Endothelial cell of umbilical vein (primary cell): Measurements from ENCODE around the gene VASN. TPM values are rescaled to one million over a fixed set of nuclear protein-coding genes. Genes with fewer than 3 reads are reported as not detected.

Experiments used
- BruUV-seq: library from RNA; stranded (reverse); fragments of 400-500 nt; replicated peaks from 2 replicates; lab custom pipeline; 2021; lab: Mats Ljungman, UMichigan
- CTCF ChIA-PET: fragments of 300-600, 350-600 bp; sonication (Branson Sonifier 250); formaldehyde crosslinking; loops from one replicate; lab custom pipeline; 2021; ENCODE audit warnings: antibody characterized with exemption, inconsistent platforms; lab: Charles Lee
- POLR2A ChIA-PET: fragments of 300-600, 350-600 bp; sonication (Branson Sonifier 250); formaldehyde crosslinking; loops from one replicate; lab custom pipeline; 2021; ENCODE audit warnings: antibody characterized with exemption, inconsistent platforms; lab: Charles Lee
- DNase-seq: peaks from one replicate; pipeline ENCODE4 v3.0.0-alpha.2; 2011; ENCODE audit warnings: low read depth, low spot score
- FAIRE-seq: peaks from 2 replicates; lab custom pipeline; 2011; peaks lifted over from hg19 to GRCh38; lab: Jason Lieb, UNC
- H2AFZ ChIP-seq: 2 replicates; pipeline ENCODE4 v1.6.0; 2012; ENCODE audit warnings: low read depth, low read length, control low read depth, inconsistent platforms
- H3K27ac ChIP-seq: 2 replicates; pipeline ENCODE4 v1.5.1; 2011; ENCODE audit warnings: low read depth, mild to moderate bottlenecking, control low read depth, low read length, moderate library complexity; ENCODE audit not compliant: insufficient read depth
- H3K27me3 ChIP-seq, 2 experiments: 2 replicates each; pipeline versions ENCODE4 v1.6.0 to v1.6.1; 2011; ENCODE audit warnings: low read length in 2 of 2, mixed read lengths in 1 of 2; ENCODE audit not compliant: control insufficient read depth in 2 of 2, insufficient read depth in 2 of 2
- H3K36me3 ChIP-seq, 2 experiments: 2 replicates in 1 of 2; 3 replicates in 1 of 2; pipeline ENCODE4 v1.5.1; 2011; ENCODE audit warnings: low read length in 2 of 2, mild to moderate bottlenecking in 1 of 2, moderate library complexity in 1 of 2; ENCODE audit not compliant: control insufficient read depth in 2 of 2, insufficient read depth in 2 of 2; ENCODE audit errors: extremely low read depth in 1 of 2
- H3K4me1 ChIP-seq: 3 replicates; pipeline ENCODE4 v1.5.1; 2011; ENCODE audit warnings: mild to moderate bottlenecking, low read length; ENCODE audit not compliant: control insufficient read depth, insufficient read depth; ENCODE audit errors: extremely low read depth
- H3K4me2 ChIP-seq: 2 replicates; pipeline ENCODE4 v1.6.1; 2011; ENCODE audit warnings: low read length, control low read depth, mixed read lengths; ENCODE audit not compliant: insufficient read depth
- H3K4me3 ChIP-seq, 3 experiments: fragments of 200-600 bp in 1 of 3; sonication (generic), shearing (Covaris generic) in 1 of 3; replicated peaks in 1 of 3; 2 replicates each; pipeline ENCODE4 v1.5.1; 2011 to 2016; ENCODE audit warnings: control low read depth in 3 of 3, low read length in 3 of 3, mild to moderate bottlenecking in 2 of 3, inconsistent platforms in 1 of 3, low read depth in 1 of 3, moderate library complexity in 1 of 3; ENCODE audit not compliant: insufficient read depth in 1 of 3
- H3K79me2 ChIP-seq: 2 replicates; pipeline ENCODE4 v1.6.0; 2012; ENCODE audit warnings: low read length, inconsistent platforms; ENCODE audit not compliant: control insufficient read depth, insufficient read depth
- H3K9ac ChIP-seq: replicated peaks from 2 replicates; pipeline ENCODE3; 2011; ENCODE audit warnings: low read length, control low read depth; ENCODE audit not compliant: insufficient read depth; ENCODE audit errors: extremely low read depth
- H3K9me1 ChIP-seq: replicated peaks from 3 replicates; pipeline ENCODE4 v1.6.0; 2011; ENCODE audit warnings: mild to moderate bottlenecking, low read length; ENCODE audit not compliant: control insufficient read depth, insufficient read depth; ENCODE audit errors: extremely low read depth
- H3K9me3 ChIP-seq: replicated peaks from 2 replicates; pipeline ENCODE4 v1.5.1; 2012; ENCODE audit warnings: low read length, inconsistent platforms; ENCODE audit not compliant: control insufficient read depth, insufficient read depth
- H4K20me1 ChIP-seq: replicated peaks from 2 replicates; pipeline ENCODE3; 2011; ENCODE audit warnings: mild to moderate bottlenecking, low read length; ENCODE audit not compliant: control insufficient read depth, insufficient read depth; ENCODE audit errors: extremely low read depth
- CTCF ChIP-seq, 2 donors: IDR thresholded peaks; 1 replicate in 1 of 2; 2 replicates in 1 of 2; pipeline ENCODE4 v1.5.1; 2011; ENCODE audit warnings: low read length in 2 of 2, mild to moderate bottlenecking in 2 of 2, moderate library complexity in 2 of 2, control low read depth in 1 of 2, inconsistent platforms in 1 of 2, low read depth in 1 of 2; ENCODE audit not compliant: insufficient read depth in 1 of 2; ENCODE audit errors: extremely low read depth in 1 of 2
- EZH2 ChIP-seq: IDR thresholded peaks from 2 replicates; pipeline ENCODE4 v1.6.1; 2012; ENCODE audit warnings: borderline replicate concordance, low read depth, mild to moderate bottlenecking, moderate library complexity, low read length, inconsistent platforms; ENCODE audit not compliant: severe bottlenecking
- FOS ChIP-seq: IDR thresholded peaks from 2 replicates; pipeline ENCODE4 v1.6.1; 2011; ENCODE audit warnings: mild to moderate bottlenecking, low read length, moderate library complexity, borderline replicate concordance; ENCODE audit not compliant: insufficient read depth
- GATA2 ChIP-seq: IDR thresholded peaks from 2 replicates; pipeline ENCODE4 v1.7.0; 2011; ENCODE audit warnings: low read depth, mild to moderate bottlenecking, moderate library complexity, mixed read lengths, low read length; ENCODE audit not compliant: insufficient read length, insufficient read depth
- JUN ChIP-seq: IDR thresholded peaks from 2 replicates; pipeline ENCODE4 v1.6.1; 2011; ENCODE audit warnings: borderline replicate concordance, low read depth; ENCODE audit not compliant: insufficient read length, insufficient read depth
- MAX ChIP-seq: IDR thresholded peaks from 2 replicates; pipeline ENCODE4 v1.6.1; 2011; ENCODE audit not compliant: insufficient read depth, insufficient read length
- MYC ChIP-seq: IDR thresholded peaks from one replicate; pipeline ENCODE4 v1.6.1; 2011; ENCODE audit warnings: mild to moderate bottlenecking, low read depth, low read length
- POLR2A ChIP-seq: IDR thresholded peaks from 2 replicates; pipeline ENCODE4 v1.6.1; 2012; ENCODE audit warnings: low read depth, mild to moderate bottlenecking, control low read depth, low read length
- POLR2AphosphoS5 ChIP-seq: IDR thresholded peaks from 2 replicates; pipeline ENCODE4 v1.6.1; 2012; ENCODE audit warnings: low read depth, mild to moderate bottlenecking, control low read depth, low read length, moderate library complexity; ENCODE audit not compliant: insufficient read depth
- dilution Hi-C: fragments of 300-500 bp; cut with MboI; formaldehyde crosslinking; loops from one replicate; pipeline ENCODE4 v1.15.0; 2019; ENCODE audit warnings: low sequenced_read_pairs; ENCODE audit not compliant: extremely low pct_ligation_motif_present
- intact Hi-C: fragments of 100-400 bp; cut with micrococcal nuclease; formaldehyde crosslinking; loops from one replicate; pipeline ENCODE4 v1.10.0; 2022
- polyA plus RNA-seq, 4 experiments: library from polyadenylated mRNA; depleted of rRNA in 3 of 4; stranded (reverse) in 3 of 4; unstranded in 1 of 4; fragments of >200 nt; gene quantifications; 2 replicates each; pipeline versions ENCODE4 v1.2.1 to v1.2.3, GENCODE V29; 2011 to 2012; ENCODE audit warnings: missing spikeins in 1 of 4
- total RNA-seq: library from RNA; stranded (reverse); gene quantifications from 2 replicates; pipeline ENCODE4 v1.2.3, GENCODE V29; 2021

The VASN gene
- total and polyA plus RNA-seq, 2 donors (not counting 3 experiments of a cell fraction or from before 2014, with no cell fraction given) = 0.41 to 0.42 TPM

GRCh38 chr16:4366016-4366415 is 5.6 kb upstream of the VASN start:
- no peak for FAIRE-seq

More at GRCh38 chr16:4366016-4366415, 5.6 kb upstream of the VASN start:
- no peak for TF ChIP-seq MAX
- no peak for TF ChIP-seq POLR2A
- TF ChIP-seq JUN = no peak
- no peak for TF ChIP-seq EZH2
- no peak for TF ChIP-seq MYC
- no peak for TF ChIP-seq GATA2
- TF ChIP-seq POLR2AphosphoS5 = no peak
- no peak for TF ChIP-seq CTCF (IDR thresholded peaks at IDR 0.05; ENCODE audit: extremely low read depth in 1 of 2, insufficient read depth in 1 of 2, low read depth in 1 of 2, low read length in 2 of 2)
- no peak for TF ChIP-seq FOS
- H3K9me3 ChIP-seq = no peaks in the 10 kb centered on the region
- no peaks in the 10 kb centered on the region for H3K4me1 ChIP-seq
- no peaks in the 10 kb centered on the region for H3K9me1 ChIP-seq
- no peak overlapping the region for H3K9ac ChIP-seq
- H3K79me2 ChIP-seq = no peaks in the 10 kb centered on the region
- H4K20me1 ChIP-seq = no peaks in the 10 kb centered on the region
- intact Hi-C loops (no loop called here), dilution Hi-C loops (no loop called here)
- H3K4me2 ChIP-seq = no peak overlapping the region
- ChIA-PET POLR2A (interaction anchor here (0.7 kb wide), 1 partner anchor 174 kb away, joined by 8 read pairs; no protein-coding TSS in a partner anchor), CTCF (no interaction called here)
- H2AFZ ChIP-seq = no peak overlapping the region
- H3K27ac ChIP-seq = no peak overlapping the region
- no TSS peak for BruUV-seq
- H3K36me3 ChIP-seq = peaks cover 0 to 17% of the 10 kb centered on the region in 2 experiments
- no peak for DNase-seq
- H3K4me3 ChIP-seq = no peak overlapping the region
- no peaks in the 10 kb centered on the region for H3K27me3 ChIP-seq
